ENCODE measurements around the gene MICAL3. TPM values are rescaled to one million over a fixed set of nuclear protein-coding genes. Genes with fewer than 3 reads are reported as not detected.

MICAL3 gene
- polyA plus RNA-seq, 1 of the 3 experiments (the other 2 are of a cell fraction): 83.1 TPM

- Histone ChIP-seq H4K20me1 (ENCODE audit: insufficient read depth) (no peaks in the 10 kb centered on the region), H3K27ac (ENCODE audit: low read depth in 2 of 2, low read length in 1 of 2) (no peak overlapping the region), H3K9me3 (no peaks in the 10 kb centered on the region), H3K36me3 (replicated peaks in 1 of 2; ENCODE audit: control insufficient read depth in 1 of 2, insufficient read depth in 2 of 2, low read length in 1 of 2) (no peaks in the 10 kb centered on the region), H3K4me3 (ENCODE audit: low read depth in 2 of 2, low read length in 1 of 2) (no peak overlapping the region), H3K79me2 (ENCODE audit: insufficient read depth) (no peaks in the 10 kb centered on the region), H3K9ac (no peak overlapping the region), H3K4me2 (no peak overlapping the region), H3K27me3 (ENCODE audit: insufficient read depth) (no peaks in the 10 kb centered on the region), H3K9me2 (no peaks in the 10 kb centered on the region), H3F3A (replicated peaks; ENCODE audit: insufficient read depth) (no peaks in the 10 kb centered on the region), H3K4me1 (ENCODE audit: control insufficient read depth in 1 of 2, insufficient read depth in 2 of 2, low read depth in 1 of 2, low read length in 1 of 2) (peaks cover 12 to 36% of the 10 kb centered on the region in 2 experiments; a peak in 3 of 4 replicates), H2AFZ (ENCODE audit: low read depth) (no peak overlapping the region)
- POLR2A ChIA-PET: interaction anchor here (0.6 to 1.2 kb wide), 2 partner anchors 10 to 172 kb away, joined by 3 read pairs; no protein-coding TSS in a partner anchor
- WGBS (ENCODE audit: low lambda C conversion rate): 78% methylated on average over 22 of the region's 27 CpGs
- TF ChIP-seq USF1 (IDR thresholded peaks at IDR 0.05; ENCODE audit: borderline replicate concordance, low read depth): no peak
- no peak for TF ChIP-seq SMC3 (IDR thresholded peaks at IDR 0.05; ENCODE audit: low read depth, low read length)
- no peak for TF ChIP-seq CHD2 (IDR thresholded peaks at IDR 0.05; ENCODE audit: low read length, partially characterized antibody)
- TF ChIP-seq FOSL2 (IDR thresholded peaks at IDR 0.05; ENCODE audit: borderline replicate concordance, low read depth): no peak
- no peak for TF ChIP-seq TAF1 (IDR thresholded peaks at IDR 0.05; ENCODE audit: borderline replicate concordance, low read depth, low read length)
- TF ChIP-seq EP300 (IDR thresholded peaks at IDR 0.05; ENCODE audit: borderline replicate concordance in 1 of 2, low read depth in 1 of 2, low read length in 1 of 2): no peak
- CTCF ChIA-PET: interaction anchor here (1.2 to 1.4 kb wide), 4 partner anchors 37 to 297 kb away, joined by 3 to 7 read pairs (median 4); no protein-coding TSS in a partner anchor
- no peak for DNase-seq
These were observed 244.9 kb downstream of the MICAL3 start for GRCh38 chr22:17779286-17780115.

GRCh38 chr22:17778412-17778976 lies 245.9 kb downstream of the MICAL3 start:
- Histone ChIP-seq H3K79me2 (ENCODE audit: insufficient read depth) (no peaks in the 10 kb centered on the region; the same call in 1 of the 2 replicates), H3K27ac (ENCODE audit: low read depth in 2 of 2, low read length in 1 of 2) (no peak overlapping the region), H3K4me2 (no peak overlapping the region), H2AFZ (ENCODE audit: low read depth) (no peak overlapping the region), H4K20me1 (ENCODE audit: insufficient read depth) (no peaks in the 10 kb centered on the region), H3K4me3 (ENCODE audit: low read depth in 2 of 2, low read length in 1 of 2) (no peak overlapping the region), H3K9ac (no peak overlapping the region), H3K27me3 (ENCODE audit: insufficient read depth) (no peaks in the 10 kb centered on the region), H3K9me3 (no peaks in the 10 kb centered on the region), H3F3A (replicated peaks; ENCODE audit: insufficient read depth) (no peaks in the 10 kb centered on the region), H3K4me1 (ENCODE audit: control insufficient read depth in 1 of 2, insufficient read depth in 2 of 2, low read depth in 1 of 2, low read length in 1 of 2) (peaks cover 12 to 30% of the 10 kb centered on the region in 2 experiments; a peak in 3 of 4 replicates), H3K36me3 (replicated peaks in 1 of 2; ENCODE audit: control insufficient read depth in 1 of 2, insufficient read depth in 2 of 2, low read length in 1 of 2) (no peaks in the 10 kb centered on the region), H3K9me2 (no peaks in the 10 kb centered on the region)
- POLR2A ChIA-PET: no interaction called here
- CTCF ChIA-PET: interaction anchor here (1.2 kb wide), 1 partner anchor 36 kb away, joined by 4 read pairs; no protein-coding TSS in a partner anchor
- 94% methylated on average over 9 of the region's 23 CpGs for WGBS (ENCODE audit: low lambda C conversion rate)
- DNase-seq: no peak
- no peak for TF ChIP-seq USF2 (IDR thresholded peaks at IDR 0.05; ENCODE audit: borderline replicate concordance, low read depth, low read length)
- TF ChIP-seq GABPA (IDR thresholded peaks at IDR 0.05; ENCODE audit: low read depth): no peak
- no peak for TF ChIP-seq TEAD4 (IDR thresholded peaks at IDR 0.05; ENCODE audit: borderline replicate concordance, insufficient read depth)
- TF ChIP-seq YY1 (IDR thresholded peaks at IDR 0.05; ENCODE audit: low read depth): no peak
- no peak for TF ChIP-seq IRF3 (IDR thresholded peaks at IDR 0.05; ENCODE audit: low read depth, low read length)
